Gastrocnemius medialis (tissue), 4 donors: ENCODE data around the gene HSPA2.
"Not testable (repeated sequence)": the region's sequence is repeated elsewhere in the genome, so short reads cannot be mapped to it uniquely, and the experiment has no call there.

Experiments used
- POLR2A ChIP-seq, 2 donors: fragments of 450-650 bp; IDR thresholded peaks; one replicate each; pipeline ENCODE4 v1.6.1; 2017; ENCODE audit warnings: antibody characterized with exemption in 2 of 2, mild to moderate bottlenecking in 2 of 2, moderate library complexity in 2 of 2
- TF ChIP-seq, protein P1 (sequence below), 5 experiments: fragments of 450-650 bp in 3 of 5; fragments of 200-600 bp in 2 of 5; sonication (generic) in 2 of 5; IDR thresholded peaks in 4 of 5; conservative IDR thresholded peaks in 1 of 5; 1 replicate in 4 of 5; 2 replicates in 1 of 5; pipeline ENCODE4 v1.5.1; 2016 to 2019; ENCODE audit warnings: antibody characterized with exemption in 5 of 5, mild to moderate bottlenecking in 3 of 5, moderate library complexity in 3 of 5

DNA sequence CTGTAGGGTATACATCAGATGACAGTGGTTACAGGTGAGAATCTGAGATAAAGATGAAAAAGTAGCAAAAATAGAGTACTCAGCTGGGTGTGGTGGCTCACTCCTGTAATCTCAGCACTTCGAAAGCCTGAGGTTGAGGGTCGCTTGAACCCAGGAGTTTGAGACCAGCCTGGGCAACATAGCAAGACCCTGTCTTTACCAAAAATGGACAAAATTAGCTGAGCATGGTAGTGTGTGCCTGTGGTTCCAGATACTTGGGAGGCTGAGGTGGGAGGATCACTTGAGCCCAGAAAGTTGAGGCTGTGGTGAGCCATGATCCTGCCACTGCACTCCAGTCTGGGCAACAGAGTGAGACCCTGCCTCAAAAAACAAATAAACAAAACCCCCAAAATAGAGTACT, 17.7 kb downstream of the HSPA2 start:
- not testable (repeated sequence) for TF ChIP-seq POLR2A (IDR thresholded peaks at IDR 0.05)
- TF ChIP-seq, protein P1, sequence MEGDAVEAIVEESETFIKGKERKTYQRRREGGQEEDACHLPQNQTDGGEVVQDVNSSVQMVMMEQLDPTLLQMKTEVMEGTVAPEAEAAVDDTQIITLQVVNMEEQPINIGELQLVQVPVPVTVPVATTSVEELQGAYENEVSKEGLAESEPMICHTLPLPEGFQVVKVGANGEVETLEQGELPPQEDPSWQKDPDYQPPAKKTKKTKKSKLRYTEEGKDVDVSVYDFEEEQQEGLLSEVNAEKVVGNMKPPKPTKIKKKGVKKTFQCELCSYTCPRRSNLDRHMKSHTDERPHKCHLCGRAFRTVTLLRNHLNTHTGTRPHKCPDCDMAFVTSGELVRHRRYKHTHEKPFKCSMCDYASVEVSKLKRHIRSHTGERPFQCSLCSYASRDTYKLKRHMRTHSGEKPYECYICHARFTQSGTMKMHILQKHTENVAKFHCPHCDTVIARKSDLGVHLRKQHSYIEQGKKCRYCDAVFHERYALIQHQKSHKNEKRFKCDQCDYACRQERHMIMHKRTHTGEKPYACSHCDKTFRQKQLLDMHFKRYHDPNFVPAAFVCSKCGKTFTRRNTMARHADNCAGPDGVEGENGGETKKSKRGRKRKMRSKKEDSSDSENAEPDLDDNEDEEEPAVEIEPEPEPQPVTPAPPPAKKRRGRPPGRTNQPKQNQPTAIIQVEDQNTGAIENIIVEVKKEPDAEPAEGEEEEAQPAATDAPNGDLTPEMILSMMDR (IDR thresholded peaks at IDR 0.05 in 4 of 5, conservative IDR thresholded peaks at IDR 0.05 in 1 of 5) = not testable (repeated sequence)
